RPMI7951 (cell line): ENCODE data around the gene SECISBP2L. TPM values are rescaled to one million over a fixed set of nuclear protein-coding genes. Genes with fewer than 3 reads are reported as not detected.

ENCODE experiments used
- DNase-seq: peaks from one replicate; pipeline ENCODE4 v3.0.0-alpha.2; 2012; ENCODE audit warnings: low read depth
- total RNA-seq: library from RNA; depleted of rRNA; stranded (reverse); fragments of >200 nt; shearing (Covaris generic); gene quantifications from 2 replicates; pipeline ENCODE4 v1.2.3, GENCODE V29; 2014; rRNA removed

Gene SECISBP2L
- total RNA-seq, 1 experiment from 2014 or later, result 30.4 TPM

DNA sequence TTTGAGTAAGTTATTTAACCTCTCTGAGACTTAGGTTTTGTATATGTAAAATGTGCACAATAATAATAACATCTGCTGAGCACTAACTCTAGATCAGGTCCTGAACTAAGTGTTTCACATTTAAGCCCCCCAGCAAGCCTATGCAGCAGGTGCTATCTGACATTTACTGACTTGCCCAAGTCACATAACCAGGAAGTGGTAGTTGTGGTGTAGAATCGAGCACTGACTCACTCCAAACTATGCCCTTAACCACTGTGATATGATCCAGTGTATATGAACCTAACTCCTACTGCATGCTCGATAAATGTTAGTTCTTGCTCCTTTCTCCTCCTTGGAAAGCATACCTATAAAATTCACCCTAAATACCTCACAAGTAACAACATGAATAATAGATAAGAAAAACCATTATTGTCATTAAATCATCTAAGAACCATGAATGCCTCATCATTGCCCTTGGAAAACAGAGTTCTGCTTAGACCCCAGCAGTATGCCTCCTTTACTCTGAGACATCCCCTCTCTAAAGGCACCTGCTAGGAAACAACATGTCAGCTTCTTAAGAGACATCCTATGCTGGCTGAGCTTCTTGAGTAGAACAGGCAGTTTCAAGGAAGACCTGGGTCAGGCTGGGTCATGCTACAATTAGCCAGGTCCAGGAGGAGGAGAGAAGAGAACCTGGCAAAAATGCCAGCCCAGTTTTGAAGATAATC, 79.5 kb downstream of the SECISBP2L start:
- DNase-seq, result peak; percentile 83

DNA sequence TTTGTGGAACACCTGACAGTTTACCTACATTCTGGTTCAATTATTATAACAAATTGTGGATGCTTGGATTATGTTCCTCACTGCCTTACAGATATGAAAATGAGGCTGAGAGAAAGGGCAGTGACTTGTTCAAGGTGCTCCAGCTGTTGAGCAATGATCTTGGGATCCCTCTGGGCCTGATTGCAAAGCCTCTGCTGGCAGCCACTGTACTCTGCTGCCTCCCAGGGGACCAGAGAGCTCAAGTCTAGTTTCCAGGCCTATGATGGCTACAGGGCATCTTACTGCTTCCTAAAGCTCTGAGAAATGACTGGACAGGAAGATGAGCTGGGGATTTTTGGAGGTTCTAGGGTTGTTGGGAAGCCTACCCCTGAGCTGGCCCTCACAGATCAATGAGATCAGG, 80.3 kb downstream of the SECISBP2L start:
- peak; percentile 78 for DNase-seq

DNA sequence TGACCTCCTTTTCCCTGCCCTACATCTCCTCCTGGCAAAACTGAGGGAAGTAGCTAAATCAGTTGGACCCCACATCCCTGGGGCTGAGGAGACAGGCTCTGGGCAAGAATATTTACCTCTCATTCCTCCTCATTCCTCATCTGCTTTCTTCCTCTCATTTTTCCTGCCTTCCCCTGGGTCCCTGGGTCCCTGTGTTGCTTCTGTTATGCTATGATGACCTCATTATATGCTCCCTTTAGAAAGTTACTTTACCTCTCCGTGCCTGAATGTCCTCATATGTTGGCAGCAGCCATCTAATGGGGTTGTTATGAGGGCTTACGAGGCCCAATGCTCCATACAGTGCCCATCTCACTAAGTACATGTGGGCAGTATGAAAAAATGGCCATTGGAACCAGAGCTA, 81.3 kb downstream of the SECISBP2L start:
- DNase-seq, result no peak

DNA sequence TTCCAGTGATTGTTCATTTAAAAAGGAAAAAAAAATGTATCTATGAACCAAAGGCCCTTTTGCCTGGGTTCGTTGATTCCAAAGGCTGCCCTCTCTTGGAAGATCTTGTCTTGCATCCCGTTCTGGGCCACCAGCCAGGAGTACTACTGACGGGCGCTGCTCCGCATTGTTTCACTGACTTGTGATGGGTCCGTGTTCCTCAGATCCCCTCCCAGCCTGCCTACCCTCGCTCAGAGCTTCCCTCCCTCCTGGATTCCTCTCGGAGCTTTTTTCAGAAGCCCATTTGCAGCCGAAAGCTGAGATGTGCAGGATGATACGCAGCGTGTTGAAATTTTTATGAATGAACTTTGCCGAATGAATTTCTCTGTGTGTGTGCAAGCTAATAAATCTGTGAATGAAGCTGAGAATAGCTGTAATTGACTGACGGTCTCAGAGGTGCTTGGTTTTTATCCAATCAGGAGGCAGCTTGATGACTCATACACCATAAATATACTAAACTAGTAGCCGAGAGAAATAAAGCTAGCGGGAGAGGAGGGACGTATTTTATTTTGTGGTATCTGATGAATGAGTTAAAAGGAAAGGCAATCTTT, 82.6 kb downstream of the SECISBP2L start, which contains the start of gene SHC4:
Gene SHC4, minus strand, starts transcription at position 396 of the 590 bp plus-strand sequence. CDS start 904 bp downstream, outside the sequence.
- peak; percentile 85 for DNase-seq

DNA sequence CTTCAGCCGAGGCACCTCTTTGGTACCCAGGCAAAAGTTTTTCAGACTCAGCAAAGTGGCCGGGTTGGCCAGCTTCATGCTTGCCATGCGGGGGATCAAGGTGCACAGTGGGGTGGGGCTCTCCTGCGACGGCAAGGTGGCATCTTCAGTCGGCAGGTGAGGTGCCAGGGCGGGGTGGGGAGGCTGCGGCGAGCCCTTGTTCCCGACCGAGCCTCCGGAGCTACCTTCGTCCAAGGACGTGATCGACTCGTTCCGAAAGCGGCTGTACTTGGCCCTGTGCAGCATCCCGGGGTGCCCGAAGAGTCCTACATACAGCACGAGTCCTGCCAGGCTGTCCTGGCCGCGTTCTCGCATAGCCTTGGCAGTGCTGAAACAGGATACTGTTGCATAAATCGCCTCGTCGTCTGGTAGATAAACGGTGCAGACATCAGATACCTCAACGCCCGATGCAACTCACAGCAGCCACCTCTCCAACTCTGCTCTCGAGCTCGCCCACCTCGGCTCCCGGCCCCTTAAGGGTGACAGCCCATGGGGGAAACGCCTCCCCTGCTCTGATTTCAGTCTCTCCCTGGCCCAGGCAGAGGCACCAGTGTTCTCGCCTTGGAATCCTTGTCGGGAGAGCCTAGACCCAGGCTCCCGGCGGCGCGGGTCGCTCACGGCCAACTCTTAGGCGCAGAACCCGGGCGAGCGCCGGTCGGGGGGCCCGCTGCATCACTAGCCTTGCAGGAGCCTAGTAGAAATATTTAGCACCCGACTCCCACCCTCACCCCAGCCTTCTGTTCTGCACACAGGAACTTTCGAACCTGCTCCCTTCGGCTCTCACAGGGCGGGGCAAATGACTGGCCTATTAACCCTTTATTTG, 83.4 kb downstream of the SECISBP2L start:
- DNase-seq, result peak; percentile 62

DNA sequence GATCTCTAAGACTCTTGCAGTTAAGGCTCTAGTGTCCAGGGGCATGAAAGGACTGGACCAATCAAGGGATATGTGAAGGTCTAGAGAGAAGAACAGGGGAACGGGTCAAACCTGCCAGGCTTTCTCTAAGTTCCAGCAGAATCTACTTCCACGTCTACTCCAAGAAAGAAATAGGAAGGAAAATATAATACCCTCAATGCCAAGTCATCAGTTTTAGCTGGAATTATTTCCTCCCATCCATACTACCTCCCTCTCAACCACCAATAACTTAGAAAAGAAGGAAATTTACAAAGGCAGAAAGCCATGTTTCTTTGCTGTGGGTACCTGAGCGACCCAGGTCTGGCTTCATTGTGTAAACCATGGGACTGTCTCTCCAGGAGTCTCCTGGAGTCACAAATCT, 90.3 kb downstream of the SECISBP2L start:
- no peak for DNase-seq

DNA sequence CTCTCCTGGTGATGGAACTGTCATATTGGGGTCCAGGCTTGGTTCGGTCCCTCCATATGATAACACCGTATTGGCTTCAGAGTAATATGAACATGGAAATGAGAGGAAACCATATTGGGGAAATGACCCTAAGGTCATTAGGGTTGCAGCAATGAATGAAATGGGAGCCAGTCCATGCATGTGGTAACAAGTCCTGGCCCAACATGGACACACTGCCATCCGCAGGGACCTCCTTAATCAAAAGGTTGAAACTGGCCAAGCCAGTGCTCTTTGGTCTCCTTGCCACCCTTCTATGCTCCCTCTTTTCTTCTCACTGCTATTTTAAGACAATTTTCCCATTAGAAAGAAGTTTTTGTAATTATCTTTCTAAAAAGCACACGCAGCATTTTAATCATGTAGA, 90.9 kb downstream of the SECISBP2L start:
- no peak for DNase-seq

DNA sequence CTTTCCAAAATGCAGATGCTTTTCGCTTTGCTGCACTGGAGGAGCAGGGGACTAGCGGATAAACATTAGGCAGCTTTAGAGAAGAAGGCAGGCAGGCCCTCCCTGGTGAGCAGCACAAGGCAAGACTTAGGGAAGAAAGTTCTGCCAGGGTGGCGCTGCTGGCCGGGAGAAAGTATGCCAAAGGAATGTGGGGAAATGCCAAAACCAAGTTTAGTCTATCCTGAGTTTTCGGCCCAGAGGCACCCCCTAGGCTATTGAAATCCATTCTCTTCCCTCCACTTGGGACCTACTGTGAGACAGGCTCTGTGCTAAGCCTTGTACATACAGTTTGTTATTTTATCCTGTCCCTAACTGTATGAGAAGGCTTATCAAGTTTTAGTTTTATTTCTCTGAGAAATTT, 91.7 kb downstream of the SECISBP2L start:
- DNase-seq, result peak; percentile 58

DNA sequence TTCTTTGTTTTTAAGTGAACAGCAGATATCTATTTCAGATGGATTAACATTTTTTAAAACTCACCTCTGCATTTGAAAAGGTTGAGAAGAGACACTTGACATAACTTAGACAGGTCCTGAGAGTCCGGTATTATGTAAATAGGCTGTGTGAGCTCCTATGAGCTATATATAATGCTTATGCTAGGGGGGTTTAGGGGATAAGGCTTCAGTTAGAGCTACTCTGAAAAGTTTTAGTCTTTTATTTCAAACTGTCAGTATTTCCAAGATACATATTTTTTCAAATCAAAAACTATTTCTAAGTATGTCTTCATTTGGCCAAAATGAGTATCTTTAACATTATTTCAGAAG, 99.4 kb downstream of the SECISBP2L start:
- DNase-seq, result no peak

DNA sequence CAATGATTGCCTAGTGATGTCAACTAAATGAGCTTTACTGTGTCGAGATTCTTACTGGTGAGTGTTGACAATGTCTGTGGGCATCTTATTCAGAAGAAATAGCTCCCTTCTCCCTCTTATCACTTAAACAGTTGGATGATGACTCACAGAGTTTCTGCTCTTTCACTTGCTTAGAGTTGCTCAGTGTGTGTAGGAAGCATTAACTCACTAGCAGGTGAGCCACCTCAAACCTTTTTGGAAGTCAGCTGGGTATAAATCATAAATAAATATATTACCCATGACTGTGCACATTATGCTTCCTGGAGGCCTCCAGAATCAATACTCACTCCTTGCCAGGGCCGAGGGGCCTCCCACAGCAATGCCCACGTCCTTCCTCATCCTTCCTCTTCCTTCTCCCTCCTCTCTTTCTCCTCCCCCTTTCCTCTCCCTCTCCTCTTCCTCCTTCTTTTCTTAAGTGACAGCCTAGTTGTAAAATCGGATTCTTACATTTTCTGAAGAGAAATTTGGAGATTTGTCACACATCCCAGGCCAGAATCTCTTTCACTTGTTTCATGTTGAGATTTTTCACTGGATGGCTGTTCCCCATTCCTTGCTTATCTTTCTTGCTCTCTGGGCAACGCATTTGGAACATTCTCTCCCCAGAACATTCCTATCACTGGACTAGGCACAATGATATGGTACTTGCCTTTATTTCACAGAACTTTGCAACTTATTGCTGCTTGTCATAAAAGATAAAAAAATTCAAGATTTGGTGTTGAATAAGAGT, 100.0 kb downstream of the SECISBP2L start:
- peak; percentile 58 for DNase-seq

DNA sequence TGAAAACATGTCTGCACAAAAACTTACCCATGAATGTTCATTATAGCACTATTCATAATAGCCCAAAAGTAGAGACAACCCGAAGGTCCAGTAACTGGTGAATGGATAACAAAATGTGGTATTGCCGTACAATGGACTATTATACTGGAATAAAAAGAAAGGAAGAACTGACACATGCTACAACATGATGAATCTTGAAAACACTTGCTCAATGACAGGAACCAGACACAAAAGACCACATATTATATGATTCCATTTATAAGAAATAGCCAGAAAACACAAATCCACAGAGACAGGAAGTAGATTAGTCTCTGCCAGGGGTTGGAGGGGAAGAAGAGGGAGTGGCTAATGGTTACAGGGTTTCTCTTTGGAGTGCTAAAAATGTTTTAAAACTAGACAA, 100.9 kb downstream of the SECISBP2L start:
- DNase-seq, result no peak

DNA sequence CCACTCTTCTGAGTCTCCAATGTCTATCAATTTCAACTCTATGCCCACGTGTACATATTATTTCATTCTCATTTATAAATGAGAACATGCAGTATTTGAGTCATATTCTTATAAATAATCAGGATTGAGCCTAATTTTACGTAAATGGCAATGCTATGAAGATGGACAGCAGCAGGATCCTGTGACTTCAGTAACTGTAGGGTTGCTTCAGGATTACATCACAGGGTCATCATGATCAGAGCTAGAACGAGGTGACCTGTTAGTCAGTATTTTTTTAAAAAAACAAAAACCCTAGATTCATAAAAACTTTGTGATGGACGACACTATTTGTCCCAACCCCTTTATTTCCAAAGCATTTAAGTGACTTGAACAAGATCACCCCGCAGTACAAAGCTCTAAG, 104.3 kb downstream of the SECISBP2L start:
- DNase-seq, result no peak

DNA sequence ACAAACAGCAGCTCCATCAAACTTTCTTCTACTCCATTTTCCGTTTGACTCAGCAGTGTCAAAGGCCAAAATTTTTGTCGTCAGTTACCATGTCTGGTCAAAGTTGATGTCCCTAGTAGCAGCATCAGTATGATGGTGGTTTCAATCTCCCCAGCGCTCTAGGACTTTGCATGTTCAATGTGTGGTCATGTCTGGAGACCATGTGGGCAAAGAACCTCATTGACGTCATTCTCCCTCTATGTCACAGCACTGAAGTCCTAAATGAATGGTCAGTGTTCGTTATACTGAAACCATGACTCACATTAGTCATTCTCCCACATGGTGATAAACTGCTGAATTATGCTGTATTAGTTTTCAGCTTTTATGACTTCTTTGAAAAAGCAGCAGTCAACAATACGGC, 105.7 kb downstream of the SECISBP2L start:
- peak; percentile 96 for DNase-seq

DNA sequence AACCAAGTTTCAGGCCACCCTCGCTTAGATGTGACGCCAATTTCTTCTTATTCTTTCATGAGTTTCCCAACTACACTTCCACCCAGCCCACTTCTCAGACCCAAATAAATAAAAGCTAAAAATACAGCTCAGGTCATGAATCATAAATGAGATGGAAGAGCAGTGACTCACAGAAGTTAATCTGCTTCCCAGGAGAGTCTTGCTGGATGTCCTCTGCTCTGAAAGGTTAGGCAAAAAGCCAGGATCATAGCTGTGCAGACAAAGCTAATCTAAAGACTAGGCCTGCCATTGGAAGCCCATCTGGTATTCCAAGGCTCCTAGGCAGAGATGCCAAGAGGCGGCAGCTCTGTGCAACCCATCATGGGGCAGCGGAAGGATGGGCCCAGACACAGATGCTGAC, 106.6 kb downstream of the SECISBP2L start:
- peak; percentile 97 for DNase-seq

Other genes with a start within 250 kb of the SECISBP2L start
- gene CEP152, start 235.4 kb downstream of the SECISBP2L start, total RNA-seq, result 26.8 and 34.5 TPM in 2 replicates
- 414 and 460 TPM in 2 replicates for gene EID1, start 168.3 kb downstream of the SECISBP2L start, total RNA-seq
- gene SHC4, start 82.5 kb downstream of the SECISBP2L start, total RNA-seq, result 1.2 and 1.9 TPM in 2 replicates
- gene COPS2, start 109.2 kb upstream of the SECISBP2L start, total RNA-seq, result 70.1 and 86.5 TPM in 2 replicates
- gene GALK2, start 123.8 kb upstream of the SECISBP2L start, total RNA-seq, result 90.8 and 107 TPM in 2 replicates